CD8-positive, alpha-beta memory T cell (primary cell): Measurements from ENCODE around the gene DDR1. TPM values are rescaled to one million over a fixed set of nuclear protein-coding genes. Genes with fewer than 3 reads are reported as not detected.
"Not testable (repeated sequence)": the region's sequence is repeated elsewhere in the genome, so short reads cannot be mapped to it uniquely, and the experiment has no call there.

ENCODE experiments used
- CTCF ChIA-PET: fragments of 350-600 bp; sonication (Branson Sonifier 250); formaldehyde crosslinking; loops from one replicate; lab custom pipeline; 2021; ENCODE audit warnings: antibody characterized with exemption; lab: Charles Lee
- POLR2A ChIA-PET: fragments of 350-600 bp; sonication (Branson Sonifier 250); formaldehyde crosslinking; loops from one replicate; lab custom pipeline; 2021; ENCODE audit warnings: antibody characterized with exemption; lab: Charles Lee
- DNase-seq, 5 donors: peaks; one replicate each; pipeline versions ENCODE4 v3.0.0 to v3.0.0-alpha.2; 2020 to 2022; ENCODE audit warnings: mixed read lengths in 1 of 5
- H3K27ac ChIP-seq: one replicate; pipeline ENCODE4 v1.7.0; 2013; ENCODE audit warnings: low read depth, mild to moderate bottlenecking, low read length, moderate library complexity
- H3K27me3 ChIP-seq: 2 replicates; pipeline ENCODE4 v1.7.0; 2013; ENCODE audit warnings: low read length, mild to moderate bottlenecking; ENCODE audit not compliant: insufficient read depth, poor library complexity, severe bottlenecking
- H3K36me3 ChIP-seq: 2 replicates; pipeline ENCODE4 v1.7.0; 2013; ENCODE audit warnings: mild to moderate bottlenecking, low read length, moderate library complexity; ENCODE audit not compliant: insufficient read depth
- H3K4me1 ChIP-seq: 2 replicates; pipeline ENCODE4 v1.7.0; 2013; ENCODE audit warnings: mild to moderate bottlenecking, low read length, moderate library complexity; ENCODE audit not compliant: insufficient read depth
- H3K4me3 ChIP-seq: 2 replicates; pipeline ENCODE4 v1.7.0; 2013; ENCODE audit warnings: mild to moderate bottlenecking, low read length
- H3K9me3 ChIP-seq: 2 replicates; pipeline ENCODE4 v1.7.0; 2013; ENCODE audit warnings: mild to moderate bottlenecking, low read length
- H3K27ac Mint-ChIP-seq, 8 donors: one replicate each; pipeline ENCODE4 v1.8.0; 2020 to 2021; ENCODE audit warnings: mixed read lengths in 8 of 8, mild to moderate bottlenecking in 6 of 8, inconsistent platforms in 3 of 8, moderate library complexity in 3 of 8
- H3K27me3 Mint-ChIP-seq, 2 donors: one replicate each; pipeline ENCODE4 v1.8.0; 2020 to 2021; ENCODE audit warnings: mixed read lengths in 2 of 2, mild to moderate bottlenecking in 1 of 2, moderate library complexity in 1 of 2
- H3K36me3 Mint-ChIP-seq, 3 donors: one replicate each; pipeline ENCODE4 v1.8.0; 2020 to 2021; ENCODE audit warnings: mixed read lengths in 3 of 3, inconsistent platforms in 1 of 3, mild to moderate bottlenecking in 1 of 3
- H3K4me1 Mint-ChIP-seq, 3 donors: one replicate each; pipeline ENCODE4 v1.8.0; 2020 to 2021; ENCODE audit warnings: mixed read lengths in 3 of 3, inconsistent platforms in 1 of 3, mild to moderate bottlenecking in 1 of 3
- H3K4me3 Mint-ChIP-seq, 7 donors: one replicate each; pipeline ENCODE4 v1.8.0; 2020 to 2021; ENCODE audit warnings: mixed read lengths in 7 of 7, mild to moderate bottlenecking in 6 of 7, moderate library complexity in 4 of 7, inconsistent platforms in 2 of 7
- H3K9me3 Mint-ChIP-seq, 5 donors: one replicate each; pipeline ENCODE4 v1.8.0; 2020 to 2022; ENCODE audit warnings: mixed read lengths in 5 of 5, mild to moderate bottlenecking in 3 of 5, moderate library complexity in 2 of 5, inconsistent platforms in 1 of 5
- polyA plus RNA-seq: library from polyadenylated mRNA; unstranded; fragments of 300-500 nt; fragmentation: Illumina TruSeq; gene quantifications from one replicate; pipeline ENCODE4 v1.2.3, GENCODE V29; 2021
- total RNA-seq, 2 experiments: library from RNA; stranded (reverse); gene quantifications; one replicate each; pipeline ENCODE4 v1.2.3, GENCODE V29; 2021

DDR1 gene
- total and polyA plus RNA-seq, 3 experiments from 2014 or later: 1.2 to 10.5 (median 10.1) TPM

DNA sequence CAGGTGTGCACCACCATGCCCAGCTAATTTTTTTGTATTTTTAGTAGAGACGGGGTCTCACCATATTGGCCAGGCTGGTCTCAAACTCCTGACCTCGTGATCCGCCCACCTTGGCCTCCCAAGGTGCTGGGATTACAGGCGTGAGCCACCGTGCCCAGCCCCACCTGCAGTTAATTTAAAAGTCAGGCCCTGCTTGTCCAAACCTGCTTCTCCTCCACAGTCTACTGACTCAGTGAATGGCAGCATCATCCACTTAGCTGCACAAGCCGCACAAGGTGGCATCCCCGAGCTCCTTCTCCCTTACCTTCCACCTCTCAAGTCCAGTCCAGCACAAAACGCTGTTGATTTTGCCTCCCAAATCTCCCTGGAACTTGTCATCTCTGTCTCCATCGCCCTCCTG, 17.9 kb downstream of the DDR1 start:
- H3K27ac Mint-ChIP-seq, H3K4me3 Mint-ChIP-seq, H3K4me3 ChIP-seq, H3K36me3 ChIP-seq, H3K27me3 Mint-ChIP-seq, H3K27ac ChIP-seq, H3K9me3 ChIP-seq, DNase-seq, POLR2A ChIA-PET, H3K4me1 ChIP-seq, H3K9me3 Mint-ChIP-seq, H3K4me1 Mint-ChIP-seq, H3K27me3 ChIP-seq: not testable (repeated sequence)
- H3K36me3 Mint-ChIP-seq: peaks cover 0 to 18% (median 0%) of the 10 kb centered on the region in 3 donors
- CTCF ChIA-PET: interaction anchor here (0.7 kb wide), 1 partner anchor 56 kb away, joined by 3 read pairs; no protein-coding TSS in a partner anchor

GRCh38 chr6:30902709-30903108, 18.4 kb downstream of the DDR1 start:
- H3K27ac ChIP-seq: no peak overlapping the region
- H3K9me3 ChIP-seq: no peaks in the 10 kb centered on the region
- peak overlapping the region in 1 of 8 donors; percentile 48 for H3K27ac Mint-ChIP-seq
- no peaks in the 10 kb centered on the region for H3K4me1 ChIP-seq
- POLR2A ChIA-PET: no interaction called here
- no peaks in the 10 kb centered on the region for H3K9me3 Mint-ChIP-seq
- no peak overlapping the region for H3K4me3 ChIP-seq
- CTCF ChIA-PET: no interaction called here
- DNase-seq: no peak
- H3K36me3 Mint-ChIP-seq: peaks cover 0 to 18% (median 0%) of the 10 kb centered on the region in 3 donors
- H3K36me3 ChIP-seq: no peaks in the 10 kb centered on the region
- H3K27me3 ChIP-seq: no peaks in the 10 kb centered on the region
- no peaks in the 10 kb centered on the region for H3K27me3 Mint-ChIP-seq
- H3K4me3 Mint-ChIP-seq: no peak overlapping the region
- H3K4me1 Mint-ChIP-seq: peaks cover 4 to 6% (median 5%) of the 10 kb centered on the region in 3 donors

GRCh38 chr6:30903236-30903635, 18.9 kb downstream of the DDR1 start:
- Histone ChIP-seq H3K4me3 (no peak overlapping the region), H3K9me3 (no peaks in the 10 kb centered on the region), H3K4me1 (peaks cover under 1% of the 10 kb centered on the region), H3K27ac (no peak overlapping the region), H3K36me3 (no peaks in the 10 kb centered on the region), H3K27me3 (no peaks in the 10 kb centered on the region)
- CTCF ChIA-PET: no interaction called here
- Mint-ChIP-seq H3K27me3 (no peaks in the 10 kb centered on the region), H3K27ac (no peak overlapping the region), H3K9me3 (no peaks in the 10 kb centered on the region), H3K36me3 (peaks cover 0 to 18% (median 0%) of the 10 kb centered on the region in 3 donors), H3K4me3 (no peak overlapping the region), H3K4me1 (peaks cover 9 to 11% (median 10%) of the 10 kb centered on the region in 3 donors)
- DNase-seq: no peak
- POLR2A ChIA-PET: interaction anchor here (0.7 kb wide), 1 partner anchor 9 kb away, joined by 3 read pairs; no protein-coding TSS in a partner anchor

DNA sequence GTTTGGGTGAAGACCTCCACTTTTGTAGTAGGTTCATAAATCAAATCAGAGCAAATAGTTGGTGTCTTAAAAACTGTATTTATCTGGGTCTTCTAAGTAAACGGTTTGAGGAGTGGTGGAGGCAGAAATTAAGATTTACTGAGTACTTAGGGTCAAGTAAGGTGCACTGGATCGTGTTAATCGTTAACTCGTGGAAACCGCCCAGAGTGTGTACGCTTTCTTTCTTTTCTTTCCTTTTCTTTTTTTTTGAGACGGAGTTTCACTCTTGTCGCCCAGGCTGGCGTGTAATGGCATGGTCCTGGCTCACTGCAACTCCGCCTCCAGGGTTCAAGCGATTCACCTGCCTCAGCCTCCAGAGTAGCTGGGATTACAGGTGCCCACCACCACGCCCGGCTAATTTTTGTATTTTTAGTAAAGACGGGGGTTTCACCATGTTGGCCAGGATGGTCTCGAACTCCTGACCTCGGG, 23.0 kb downstream of the DDR1 start:
- not testable (repeated sequence) for H3K9me3 ChIP-seq, H3K27ac ChIP-seq, H3K27me3 Mint-ChIP-seq, H3K9me3 Mint-ChIP-seq, H3K36me3 ChIP-seq, H3K27me3 ChIP-seq, DNase-seq
- POLR2A ChIA-PET: interaction anchor here (1.0 kb wide), 1 partner anchor 48 kb away, joined by 10 read pairs; no protein-coding TSS in a partner anchor
- H3K4me1 ChIP-seq: peaks cover 11% of the 10 kb centered on the region
- peak overlapping the region; percentile 99 for H3K4me3 ChIP-seq
- Mint-ChIP-seq H3K4me3 (peak overlapping the region; percentile 97 to 100 (median 99)), H3K4me1 (peaks cover 20 to 22% (median 22%) of the 10 kb centered on the region in 3 donors), H3K36me3 (peaks cover 4 to 31% (median 4%) of the 10 kb centered on the region in 3 donors), H3K27ac (peak overlapping the region in 2 of 8 donors; percentile 60 to 94)
- CTCF ChIA-PET: interaction anchor here (0.7 to 1.6 kb wide), 6 partner anchors 16 to 180 kb away, joined by 3 to 5 read pairs (median 3); no protein-coding TSS in a partner anchor

DNA sequence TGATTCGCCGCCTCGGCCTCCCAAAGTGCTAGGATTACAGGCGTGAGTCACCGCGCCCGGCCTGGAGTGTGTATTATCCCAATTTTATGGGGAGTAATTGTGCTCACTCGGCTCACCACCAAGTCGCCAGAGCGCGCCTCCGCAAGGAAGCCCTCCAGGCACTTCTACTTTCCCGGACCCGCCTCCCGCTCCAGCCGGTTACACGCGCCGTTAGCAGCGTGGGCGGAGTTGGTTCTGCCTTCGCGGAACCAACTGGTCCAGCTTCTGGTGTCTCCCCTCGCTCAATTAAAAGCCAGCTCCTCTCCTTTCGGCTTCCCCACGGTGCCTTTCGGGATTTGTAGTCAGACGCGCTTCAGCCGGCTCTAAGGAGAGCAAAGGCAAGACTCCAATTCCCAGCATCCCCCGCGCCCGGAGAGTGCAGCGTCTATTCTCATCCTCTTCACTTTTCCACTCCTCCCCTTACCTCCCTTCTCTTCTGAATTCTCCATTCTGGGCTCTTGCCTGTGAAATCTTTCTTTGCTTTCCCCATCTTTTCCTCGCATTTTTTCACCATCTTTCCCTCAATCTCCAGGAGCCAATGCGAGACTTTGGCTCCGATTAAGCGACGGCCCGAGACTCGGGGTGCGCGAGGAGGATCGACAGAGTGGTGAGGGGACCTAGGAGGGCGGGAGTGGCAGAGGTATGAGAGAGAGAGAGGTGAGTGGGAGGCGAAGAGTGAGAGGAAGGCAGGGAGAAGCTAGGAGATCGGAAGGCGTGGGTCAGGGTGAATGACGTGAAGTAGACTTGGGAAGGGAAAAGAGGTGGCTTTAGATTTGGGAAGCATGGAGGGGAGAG, 23.7 kb downstream of the DDR1 start, which contains the start of gene GTF2H4:
Gene GTF2H4 (plus strand): TSS at position 450 of the 834 bp plus-strand sequence.
- H3K4me3 ChIP-seq: peak within 1 kb of the TSS; percentile 99
- H3K27ac Mint-ChIP-seq: peak within 1 kb of the TSS; percentile 40 to 95 (median 92)
- ChIA-PET CTCF (interaction anchor here (0.7 to 1.6 kb wide), 5 partner anchors 17 to 179 kb away, joined by 3 to 5 read pairs (median 3); no protein-coding TSS in a partner anchor), POLR2A (interaction anchor here (1.0 kb wide), 1 partner anchor 48 kb away, joined by 10 read pairs; no protein-coding TSS in a partner anchor)
- H3K9me3 ChIP-seq: no peaks in the 10 kb centered on the region
- H3K27ac ChIP-seq: peak within 1 kb of the TSS; percentile 66
- peaks cover 11% of the 10 kb centered on the region for H3K4me1 ChIP-seq
- no peaks in the 10 kb centered on the region for H3K27me3 ChIP-seq
- no peaks in the 10 kb centered on the region for H3K27me3 Mint-ChIP-seq
- no peaks in the 10 kb centered on the region for H3K9me3 Mint-ChIP-seq
- peaks cover 20 to 28% (median 22%) of the 10 kb centered on the region in 3 donors for H3K4me1 Mint-ChIP-seq
- H3K4me3 Mint-ChIP-seq: peak within 1 kb of the TSS; percentile 97 to 100 (median 99)
- H3K36me3 Mint-ChIP-seq: peaks cover 4 to 37% (median 4%) of the 10 kb centered on the region in 3 donors
- peak; percentile 89 to 94 (median 90) for DNase-seq
- peaks cover 10% of the 10 kb centered on the region for H3K36me3 ChIP-seq

DNA sequence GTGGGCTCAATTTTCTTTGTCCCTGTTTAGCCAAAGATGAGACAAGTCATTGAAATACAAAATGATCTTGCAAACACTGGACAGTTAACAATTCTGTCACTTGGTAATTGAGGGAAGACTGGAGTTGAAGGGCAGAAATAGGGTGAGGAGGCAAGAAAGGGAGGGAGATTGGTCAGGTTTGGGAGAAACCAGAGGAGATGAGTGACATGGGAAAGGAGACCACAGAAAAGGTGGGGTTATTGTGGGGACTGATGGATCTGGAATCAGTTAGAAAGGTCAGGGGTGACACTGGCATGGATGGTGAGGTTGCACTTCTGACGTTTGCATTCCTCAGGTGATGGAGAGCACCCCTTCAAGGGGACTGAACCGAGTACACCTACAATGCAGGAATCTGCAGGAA, 24.4 kb downstream of the DDR1 start:
- H3K27ac ChIP-seq: peak overlapping the region; percentile 66
- Mint-ChIP-seq H3K4me1 (peaks cover 26 to 35% (median 27%) of the 10 kb centered on the region in 3 donors), H3K36me3 (peaks cover 4 to 42% (median 4%) of the 10 kb centered on the region in 3 donors), H3K9me3 (no peaks in the 10 kb centered on the region), H3K27me3 (no peaks in the 10 kb centered on the region), H3K4me3 (peak overlapping the region; percentile 97 to 100 (median 99)), H3K27ac (peak overlapping the region in 6 of 8 donors; percentile 40 to 94 (median 90))
- ChIA-PET POLR2A (no interaction called here), CTCF (interaction anchor here (0.5 kb wide), 1 partner anchor 235 kb away, joined by 3 read pairs; no protein-coding TSS in a partner anchor)
- peaks cover 11% of the 10 kb centered on the region for H3K4me1 ChIP-seq
- no peaks in the 10 kb centered on the region for H3K27me3 ChIP-seq
- no peak for DNase-seq
- H3K4me3 ChIP-seq: peak overlapping the region; percentile 99
- peaks cover 10% of the 10 kb centered on the region for H3K36me3 ChIP-seq
- H3K9me3 ChIP-seq: no peaks in the 10 kb centered on the region

DNA sequence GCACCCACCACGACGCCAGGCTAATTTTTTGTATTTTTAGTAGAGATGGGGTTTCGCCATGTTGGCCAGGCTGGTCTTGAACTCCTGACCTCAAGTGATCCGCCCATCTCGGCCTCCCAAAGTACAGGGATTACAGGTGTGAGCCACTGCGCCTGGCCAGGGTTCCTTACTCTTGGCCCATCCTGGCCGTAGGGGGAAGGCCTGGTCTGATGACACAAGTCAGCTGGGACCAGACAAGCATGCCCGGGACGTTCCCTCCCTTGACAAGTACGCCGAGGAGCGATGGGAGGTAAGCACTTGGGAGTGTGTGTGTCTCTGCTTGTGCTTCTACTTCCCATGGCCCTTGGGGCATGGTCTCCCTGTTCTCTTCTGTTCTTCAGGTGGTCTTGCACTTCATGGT, 26.2 kb downstream of the DDR1 start:
- H3K9me3 ChIP-seq, H3K27me3 ChIP-seq, H3K9me3 Mint-ChIP-seq, H3K36me3 ChIP-seq, H3K27ac ChIP-seq, DNase-seq, H3K27ac Mint-ChIP-seq, H3K27me3 Mint-ChIP-seq, POLR2A ChIA-PET, H3K4me3 ChIP-seq: not testable (repeated sequence)
- H3K36me3 Mint-ChIP-seq: peaks cover 4 to 44% (median 4%) of the 10 kb centered on the region in 3 donors
- H3K4me1 Mint-ChIP-seq: peaks cover 35 to 51% (median 42%) of the 10 kb centered on the region in 3 donors
- H3K4me3 Mint-ChIP-seq: peak overlapping the region in 2 of 7 donors; percentile 51 to 97
- peaks cover 22% of the 10 kb centered on the region for H3K4me1 ChIP-seq
- CTCF ChIA-PET: interaction anchor here (1.4 kb wide), 1 partner anchor 8 kb away, joined by 3 read pairs; no protein-coding TSS in a partner anchor
